Measurements from ENCODE around the gene KCNJ15.

DNA sequence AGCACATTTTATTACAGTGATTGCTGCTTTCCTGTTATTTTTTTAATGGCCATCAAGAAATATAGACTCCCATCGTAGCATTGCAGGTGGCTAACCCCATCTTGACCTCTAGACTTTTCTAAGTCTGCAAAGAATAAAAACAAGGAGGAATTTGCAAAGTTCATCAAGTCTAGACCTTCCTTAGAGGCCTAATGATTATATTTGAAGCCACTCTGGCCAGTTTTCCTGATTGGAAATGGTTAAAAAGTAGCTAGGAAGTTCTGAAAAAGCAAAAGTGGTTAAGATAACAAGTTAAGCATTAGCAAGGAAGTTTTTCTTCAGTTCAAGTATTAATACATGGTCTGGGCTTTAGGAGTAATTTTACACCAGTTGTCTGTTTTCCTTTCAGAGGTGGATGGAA lies 16.7 kb upstream of the KCNJ15 start:
- TF ChIP-seq CTCF (IDR thresholded peaks at IDR 0.05 in 2 of 3, conservative IDR thresholded peaks at IDR 0.05 in 1 of 3; ENCODE audit: borderline replicate concordance in 1 of 3, insufficient read depth in 1 of 3, low read depth in 2 of 3, low read length in 2 of 3), result no peak
- no peak for TF ChIP-seq JUND (IDR thresholded peaks at IDR 0.05)
- TF ChIP-seq SIN3A (IDR thresholded peaks at IDR 0.05; ENCODE audit: low read depth), result no peak
- TF ChIP-seq POLR2AphosphoS5 (IDR thresholded peaks at IDR 0.05; ENCODE audit: low read depth, low read length), result no peak
- TF ChIP-seq YY1 (IDR thresholded peaks at IDR 0.05; ENCODE audit: extremely low read depth, insufficient replicate concordance, low read depth, low read length), result no peak
- no peak for TF ChIP-seq RAD21 (IDR thresholded peaks at IDR 0.05; ENCODE audit: low read depth)
- no peak for TF ChIP-seq CEBPB (IDR thresholded peaks at IDR 0.05; ENCODE audit: low read depth)
- no peak for TF ChIP-seq POLR2A (IDR thresholded peaks at IDR 0.05; ENCODE audit: borderline replicate concordance, extremely low read depth, insufficient read depth, insufficient read length)
- no peak for TF ChIP-seq SRF (IDR thresholded peaks at IDR 0.05; ENCODE audit: low read depth)

Data from HCT116 (cell line).